ENCODE measurements around the gene ADH4.
"Not testable (repeated sequence)": the region's sequence is repeated elsewhere in the genome, so short reads cannot be mapped to it uniquely, and the experiment has no call there.

ADH4 gene

DNA sequence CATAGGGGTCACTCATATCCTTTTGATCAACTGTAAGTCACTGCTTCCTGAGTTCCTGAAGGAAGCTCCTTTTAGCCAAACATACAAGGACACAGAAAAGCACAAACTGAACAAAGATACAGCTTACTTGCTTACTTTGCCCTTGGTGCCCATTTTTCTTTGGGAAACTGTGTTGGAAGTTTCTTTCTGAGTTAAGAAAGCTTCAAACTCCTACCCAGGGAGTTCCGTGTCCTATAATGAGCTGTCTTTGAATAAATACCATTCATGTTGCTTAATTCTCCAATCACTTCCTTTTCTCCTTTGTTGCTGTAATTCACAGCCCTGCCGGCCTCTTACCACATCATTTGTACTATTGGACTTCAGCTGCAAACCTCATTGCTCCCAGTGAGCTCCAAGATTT lies at the start of gene ADH4:
TSS of gene ADH4 (minus strand) at position 228 of the 400 bp plus-strand sequence. CDS start at position 153, 75 bp downstream.
- no peak for DNase-seq (ENCODE audit: low spot score)

DNA sequence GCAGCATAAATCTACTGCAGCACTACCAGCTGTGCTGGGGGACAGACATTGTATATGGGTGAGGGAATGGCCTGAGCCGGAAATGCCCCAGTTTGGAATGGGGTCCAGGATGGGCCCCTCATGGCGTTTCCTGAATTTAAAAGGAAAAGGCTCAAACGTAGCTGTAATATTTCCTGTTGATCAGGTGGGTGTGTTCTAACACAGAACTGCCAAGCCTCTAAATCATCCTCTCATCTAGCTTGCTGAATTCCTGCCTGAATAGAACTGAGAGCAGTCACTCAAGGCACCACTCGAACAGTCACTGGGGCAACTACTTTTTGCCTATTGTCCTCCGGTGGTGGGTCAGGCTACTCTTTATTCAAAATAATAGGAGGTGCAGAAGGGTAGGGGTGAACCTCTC lies 46.2 kb upstream of the ADH4 start:
- DNase-seq (ENCODE audit: low spot score), result no peak

DNA sequence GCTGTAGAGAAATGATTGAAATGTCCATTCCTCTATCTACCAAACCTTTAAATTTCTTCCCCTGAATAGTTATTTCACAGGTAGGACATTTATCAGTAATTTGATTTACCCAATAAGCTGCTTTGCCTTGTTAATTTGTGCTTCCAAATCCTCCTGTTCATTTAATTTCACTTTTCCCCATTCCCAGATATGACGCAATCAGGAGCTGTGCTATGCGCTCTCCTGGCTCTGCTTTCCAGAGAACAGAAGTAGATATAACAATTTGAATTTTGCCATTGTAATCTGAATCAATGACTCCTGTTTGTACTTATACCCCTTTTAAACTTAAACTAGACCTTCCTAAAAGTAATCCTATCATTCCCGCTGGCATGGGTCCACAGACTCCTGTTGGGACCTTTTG lies 45.8 kb upstream of the ADH4 start:
- not testable (repeated sequence) for DNase-seq (ENCODE audit: low spot score)

DNA sequence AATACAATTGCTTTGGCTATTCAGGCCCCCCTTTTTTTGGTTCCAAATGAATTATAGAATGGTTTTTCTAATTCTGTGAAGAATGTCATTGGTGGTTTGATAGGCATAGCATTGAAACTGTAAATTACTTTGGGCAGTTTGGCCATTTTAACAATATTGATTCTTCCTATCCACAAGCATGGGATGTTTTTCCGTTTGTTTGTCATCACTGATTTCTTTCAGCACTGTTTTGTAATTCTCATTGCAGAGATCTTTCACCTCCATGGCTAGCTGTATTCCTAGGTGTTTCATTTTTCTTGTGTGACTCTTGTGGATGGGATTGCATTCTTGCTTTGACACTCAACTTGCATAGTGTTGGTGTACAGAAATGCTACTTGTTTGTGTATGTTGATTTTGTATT lies 41.9 kb upstream of the ADH4 start:
- no peak for DNase-seq (ENCODE audit: low spot score)

DNA sequence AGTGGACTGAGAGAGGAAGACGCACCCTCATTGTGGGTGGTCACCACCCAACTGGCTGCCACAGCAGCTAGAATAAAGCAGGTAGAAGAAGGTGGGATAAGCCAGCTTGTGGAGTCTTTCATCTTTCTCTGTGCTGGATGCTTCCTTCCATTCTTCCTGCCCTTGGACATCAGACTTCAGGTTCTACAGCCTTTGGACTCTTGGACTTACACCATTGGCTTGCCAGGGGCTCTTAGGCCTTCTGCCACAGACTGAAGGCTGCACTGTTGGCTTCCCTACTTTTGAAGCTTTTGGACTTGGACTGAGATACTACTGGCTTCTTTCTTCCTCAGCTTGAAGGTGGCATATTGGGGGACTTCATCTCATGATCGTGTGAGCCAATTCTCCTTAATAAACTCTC lies 41.5 kb upstream of the ADH4 start:
- no peak for DNase-seq (ENCODE audit: low spot score)

DNA sequence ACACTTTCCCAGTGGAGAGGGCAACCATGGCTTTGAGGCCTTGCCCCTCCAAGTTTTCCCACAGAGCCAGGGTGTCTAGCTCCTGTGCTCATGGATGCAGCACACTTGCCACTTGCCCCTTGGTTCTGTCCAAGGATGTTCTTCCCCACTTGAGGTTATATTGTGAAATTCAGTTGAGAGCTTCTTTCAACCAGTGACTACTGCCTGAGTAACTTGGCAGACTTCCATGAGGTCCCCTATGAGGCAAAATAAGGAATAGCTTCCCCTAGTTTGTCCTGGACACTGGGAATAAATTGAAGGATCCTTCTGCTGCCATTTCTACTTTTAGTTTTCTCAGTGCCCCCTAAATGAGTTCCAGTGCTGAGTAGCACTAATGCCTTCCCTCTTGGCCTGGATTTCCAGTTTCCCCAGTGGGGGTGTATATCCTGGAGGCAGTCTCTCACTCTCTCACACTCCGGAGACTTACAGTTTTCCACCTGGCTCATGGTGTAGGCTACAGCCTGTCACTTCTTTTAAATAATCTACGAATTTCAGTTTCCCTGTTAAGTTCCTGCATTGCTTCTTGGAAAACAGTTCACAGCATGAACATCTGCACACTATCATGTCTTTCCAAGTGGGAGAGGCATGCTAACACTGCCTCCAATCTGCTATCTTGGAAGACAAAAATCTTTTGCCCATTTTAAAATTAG lies 36.4 kb upstream of the ADH4 start:
- DNase-seq (ENCODE audit: low spot score), result no peak

DNA sequence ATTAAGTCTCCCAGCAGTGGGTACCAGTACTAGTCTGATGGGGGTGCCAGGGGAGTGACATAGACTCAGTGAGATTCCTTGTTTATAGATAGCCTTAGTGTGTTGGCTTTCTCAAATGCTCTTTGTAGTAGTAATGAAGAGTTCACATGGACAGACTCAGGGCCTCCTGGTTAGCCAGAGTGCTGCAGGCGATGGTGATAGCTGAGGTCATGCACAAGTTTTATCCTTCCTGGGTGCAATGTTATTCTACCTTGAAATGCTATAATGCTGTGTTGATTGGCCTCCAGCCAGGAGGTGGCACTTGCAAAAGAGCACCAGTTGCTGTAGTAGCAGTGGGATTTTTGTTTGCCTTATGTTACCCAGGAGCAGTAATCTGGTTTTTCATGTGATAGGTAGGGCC lies 35.5 kb upstream of the ADH4 start:
- DNase-seq (ENCODE audit: low spot score), result no peak

DNA sequence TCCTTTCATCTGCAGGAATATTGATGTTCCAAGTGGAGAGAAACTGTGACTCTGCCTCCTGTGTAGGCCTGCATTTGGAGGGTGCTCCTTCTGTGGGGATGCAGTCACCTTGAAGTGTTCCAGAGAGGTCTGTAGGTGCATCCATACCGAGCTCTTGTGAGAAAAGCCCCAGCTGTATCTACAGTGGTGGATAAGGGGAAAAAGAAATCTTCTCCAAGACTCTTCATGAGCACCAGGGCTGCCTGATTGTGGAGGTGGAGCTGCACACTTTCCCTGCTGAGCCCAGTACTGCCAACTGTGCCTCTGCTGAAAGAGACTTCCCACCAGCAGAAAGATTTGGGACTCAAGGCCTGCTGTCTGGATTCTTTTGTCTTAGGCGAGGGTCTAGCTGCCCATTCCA lies 35.1 kb upstream of the ADH4 start:
- DNase-seq (ENCODE audit: low spot score), result no peak

DNA sequence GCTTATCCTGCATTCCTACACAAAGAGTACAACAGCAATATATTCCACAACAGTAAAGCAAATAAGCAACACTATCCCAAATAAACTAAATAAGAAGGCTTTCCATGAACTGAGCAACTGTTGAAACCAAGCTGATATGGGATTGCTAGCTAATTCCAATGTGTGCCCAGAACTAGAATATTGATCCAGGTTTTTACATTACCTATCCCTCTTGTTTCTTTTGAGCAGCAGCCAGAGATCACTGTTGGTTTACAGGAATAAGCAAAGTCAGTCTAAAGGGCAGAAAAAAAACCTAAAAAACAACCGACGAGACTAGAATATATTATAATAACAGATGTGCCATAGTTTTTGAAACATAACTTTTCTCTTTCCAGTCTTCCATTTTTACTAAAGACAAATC lies 22.4 kb upstream of the ADH4 start:
- no peak for DNase-seq (ENCODE audit: low spot score)

DNA sequence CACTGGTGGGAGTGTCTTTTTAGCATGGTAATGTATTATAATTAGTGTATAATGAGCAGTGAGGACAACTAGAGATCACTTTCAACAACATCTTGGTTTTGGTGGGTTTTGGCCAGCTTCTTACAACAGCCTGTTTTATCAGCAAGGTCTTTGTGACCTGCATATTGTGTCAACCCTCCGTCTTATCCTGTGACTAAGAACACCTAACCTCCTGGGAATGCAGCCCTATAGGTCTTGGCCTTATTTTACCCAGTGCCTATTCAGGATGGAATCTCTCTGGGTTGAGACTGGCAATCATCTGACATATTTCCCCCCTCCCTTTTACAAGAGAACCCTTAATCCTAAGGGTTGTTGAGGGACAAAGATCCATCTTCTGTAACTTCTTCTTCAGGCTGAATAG lies 21.9 kb upstream of the ADH4 start:
- no peak for DNase-seq (ENCODE audit: low spot score)

DNA sequence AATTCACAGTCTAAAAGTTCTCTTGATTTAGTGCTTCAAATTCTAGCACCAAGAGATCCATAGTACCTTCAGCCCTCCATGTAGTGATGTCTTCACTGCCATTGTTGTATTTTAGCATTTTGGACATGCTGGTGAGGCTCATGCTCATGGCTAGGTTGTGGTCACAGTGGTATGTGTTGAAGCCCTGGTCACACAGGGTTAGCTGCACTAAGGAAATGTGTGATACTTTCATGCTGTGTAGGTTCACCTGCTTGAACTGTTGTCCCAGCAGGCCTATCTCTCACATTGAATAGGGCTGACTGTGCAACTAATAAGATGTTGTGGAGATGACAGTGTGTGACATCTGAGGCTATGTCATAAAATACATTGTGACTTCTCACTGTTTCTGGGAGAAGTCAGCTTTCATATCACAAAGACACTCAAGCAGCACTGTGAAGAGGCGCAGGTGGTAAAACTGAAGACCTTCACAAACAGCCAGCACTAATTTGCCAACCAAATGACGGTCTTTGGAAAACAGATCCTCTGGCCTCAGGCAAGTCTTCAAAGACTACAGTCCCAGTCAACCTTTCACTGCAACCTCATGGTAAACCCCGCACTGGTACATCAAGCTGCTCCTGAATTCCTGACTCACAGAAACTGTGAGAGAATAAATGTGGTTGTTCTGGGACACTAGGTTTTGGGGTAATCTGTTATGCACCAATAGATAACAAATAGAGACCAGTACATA lies 17.4 kb upstream of the ADH4 start:
- no peak for DNase-seq (ENCODE audit: low spot score)

DNA sequence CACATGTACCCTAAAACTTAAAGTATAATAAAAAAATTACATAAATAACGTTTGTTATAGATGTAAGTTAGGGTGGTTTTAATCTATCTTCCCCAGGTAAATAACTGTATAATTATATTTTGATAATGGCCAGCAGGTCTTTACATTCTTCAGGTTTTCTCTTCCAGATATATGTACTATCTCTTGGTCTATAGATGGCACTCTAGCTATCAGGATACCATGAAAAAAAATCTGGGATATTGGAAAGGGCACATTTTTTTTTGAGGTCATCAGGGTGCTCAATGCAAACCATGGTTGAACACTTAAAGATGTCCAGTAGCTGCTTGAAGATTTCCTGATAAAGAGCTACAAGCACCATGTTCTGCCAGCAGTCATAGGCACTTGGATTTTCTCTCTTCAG lies 15.6 kb upstream of the ADH4 start:
- DNase-seq (ENCODE audit: low spot score), result no peak

DNA sequence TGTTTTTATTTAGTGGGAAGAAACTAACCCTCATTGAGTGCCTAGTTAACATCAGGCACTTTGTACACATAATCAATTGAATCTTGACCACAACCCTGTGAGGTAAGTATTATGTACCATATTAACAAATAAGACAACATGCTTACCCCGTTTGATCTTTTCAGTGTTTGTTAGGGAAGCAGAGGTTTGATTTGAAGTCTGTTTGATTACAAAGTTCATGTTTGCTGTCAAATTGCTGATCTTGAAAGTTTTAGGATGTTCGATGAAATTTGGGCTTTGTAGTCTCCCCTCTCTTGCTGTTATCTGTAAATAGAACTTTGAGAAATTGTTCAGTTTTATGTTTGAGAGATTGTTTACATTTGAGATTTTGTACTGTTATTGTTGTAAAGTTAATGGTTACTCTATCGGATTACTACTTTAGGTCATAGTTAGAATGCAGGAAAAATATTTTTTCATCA lies 13.4 kb upstream of the ADH4 start:
- DNase-seq (ENCODE audit: low spot score), result no peak

DNA sequence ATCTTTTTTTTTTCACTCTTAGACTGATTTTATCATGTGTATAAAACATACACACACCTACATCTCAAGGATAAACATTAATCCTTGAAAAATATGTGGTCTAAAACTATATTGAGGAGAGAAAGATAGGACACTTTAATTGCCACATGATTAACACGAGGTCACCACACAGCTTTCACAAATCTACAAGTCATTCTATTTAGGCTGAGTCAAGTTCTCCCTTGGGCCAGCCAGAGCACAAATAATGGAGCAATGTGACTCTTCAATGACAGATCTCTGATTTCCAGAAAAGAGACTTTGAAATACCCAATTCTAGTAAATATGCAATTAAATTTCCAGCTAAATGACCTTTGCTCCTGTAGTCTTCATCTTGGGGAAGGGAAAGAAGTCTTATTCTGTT lies 12.9 kb upstream of the ADH4 start:
- DNase-seq (ENCODE audit: low spot score), result no peak

DNA sequence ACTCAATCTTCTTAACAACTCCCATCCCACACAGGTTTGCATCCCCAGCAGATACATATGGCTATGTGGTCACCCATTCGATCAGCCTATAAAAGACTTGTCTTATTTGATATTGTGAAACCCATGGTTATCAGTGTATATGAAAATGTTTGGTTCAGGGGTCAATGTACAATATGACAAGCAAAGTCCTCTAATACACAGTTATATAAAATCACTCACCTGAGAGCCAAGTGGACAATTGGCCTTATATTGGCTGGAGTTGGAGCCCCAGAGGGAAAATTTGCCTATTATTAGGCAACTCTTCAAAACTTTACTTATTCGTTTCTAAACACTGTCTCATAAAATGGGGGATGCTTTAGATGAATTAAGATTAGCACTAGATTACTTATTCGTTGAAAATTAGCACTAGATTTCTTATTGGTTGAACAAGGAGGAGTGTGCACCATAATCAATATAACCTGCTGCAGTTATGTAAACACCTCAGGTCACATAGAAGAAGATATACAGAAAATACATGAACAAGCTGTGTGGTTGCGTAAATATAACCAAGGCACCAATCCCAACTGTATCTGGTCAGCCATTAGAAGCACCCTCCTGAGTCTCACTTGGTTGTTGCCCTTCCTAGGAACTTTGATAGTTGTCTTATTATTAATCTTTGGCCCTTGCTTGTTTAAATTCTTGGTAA lies 10.7 kb upstream of the ADH4 start:
- DNase-seq (ENCODE audit: low spot score), result no peak

DNA sequence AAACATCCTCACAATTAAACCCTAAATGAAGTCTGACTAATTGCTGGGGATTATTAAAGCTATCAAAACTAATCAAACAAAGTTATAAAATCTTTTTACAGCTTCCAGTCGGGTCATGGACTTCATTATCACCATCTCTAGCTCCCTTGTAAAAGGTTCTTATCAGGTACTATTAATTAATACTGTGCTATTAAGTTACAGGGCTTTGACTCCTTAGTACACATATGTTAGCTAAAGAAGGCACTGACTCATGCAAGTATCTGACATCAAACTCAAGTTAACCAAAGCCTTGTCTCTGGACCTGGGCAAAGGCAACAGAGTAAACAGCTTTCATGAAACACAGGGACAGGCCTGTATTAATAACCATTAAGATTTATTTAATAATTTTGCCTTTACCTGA lies 7.9 kb upstream of the ADH4 start:
- DNase-seq (ENCODE audit: low spot score), result no peak

DNA sequence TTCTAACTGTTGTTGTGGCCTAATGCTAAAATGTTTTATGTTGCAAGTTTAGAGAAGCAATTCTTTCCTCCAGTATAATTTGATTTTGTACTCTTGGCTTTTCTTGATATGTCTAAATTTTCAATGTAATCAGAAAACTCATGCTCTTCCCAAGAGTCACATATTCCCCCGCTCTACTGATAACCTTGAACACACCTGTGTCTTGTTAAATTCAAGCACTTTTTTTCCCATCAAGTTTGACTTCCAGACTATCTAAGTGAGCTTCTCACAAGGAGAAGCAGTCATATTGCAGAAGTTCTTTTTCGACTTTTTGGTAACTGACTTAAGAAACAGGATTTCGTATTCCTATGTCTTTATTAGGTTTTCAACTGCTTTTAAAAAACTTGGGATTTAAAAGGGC lies 7.4 kb upstream of the ADH4 start:
- DNase-seq (ENCODE audit: low spot score), result no peak

DNA sequence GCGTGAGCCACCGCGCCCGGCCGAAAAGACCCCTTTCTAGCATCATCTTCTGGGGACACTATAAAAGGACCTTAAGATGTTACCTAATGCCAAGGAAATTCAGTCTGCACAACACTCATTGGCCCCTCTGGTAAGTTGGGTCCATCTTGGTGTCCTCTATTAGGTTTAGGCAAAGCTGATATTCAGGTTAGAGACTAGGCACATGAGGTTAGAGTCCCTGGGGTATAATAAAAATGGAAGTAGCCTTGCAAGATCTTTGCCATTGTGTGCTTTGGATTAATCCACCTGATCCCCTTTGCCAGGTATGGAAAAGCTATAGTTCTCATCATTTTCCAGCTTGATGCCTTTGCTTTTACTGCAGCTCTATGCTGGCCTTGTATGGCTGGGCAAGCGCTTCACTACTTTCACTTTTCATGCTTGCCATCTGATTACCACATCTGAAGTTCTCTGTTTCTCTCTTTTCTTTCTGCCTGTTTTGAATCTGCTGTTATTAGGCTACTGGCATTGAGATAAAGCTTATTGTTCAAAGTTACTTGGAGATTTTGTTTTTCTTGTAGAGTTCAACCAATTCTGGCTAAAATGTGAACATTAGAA lies 5.4 kb upstream of the ADH4 start:
- DNase-seq (ENCODE audit: low spot score), result no peak

DNA sequence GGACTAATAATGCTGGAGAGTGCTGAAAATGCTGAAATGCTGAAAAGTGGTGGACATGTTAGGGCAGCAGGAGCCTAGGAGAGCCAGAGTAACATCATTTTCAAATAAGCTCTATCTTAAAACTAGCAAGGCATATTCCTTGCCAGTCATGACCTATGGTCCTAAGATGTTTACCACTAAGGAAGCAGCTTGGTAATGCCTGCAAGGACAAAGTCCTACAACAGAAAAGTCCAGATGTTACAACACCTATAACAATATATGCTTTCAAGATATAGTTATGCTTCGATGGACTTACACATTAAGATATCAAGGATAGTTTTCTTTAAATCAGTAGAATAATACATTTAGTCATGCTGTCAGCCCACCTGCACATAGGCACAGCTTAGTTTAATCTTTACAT lies 4.5 kb upstream of the ADH4 start:
- no peak for DNase-seq (ENCODE audit: low spot score)

DNA sequence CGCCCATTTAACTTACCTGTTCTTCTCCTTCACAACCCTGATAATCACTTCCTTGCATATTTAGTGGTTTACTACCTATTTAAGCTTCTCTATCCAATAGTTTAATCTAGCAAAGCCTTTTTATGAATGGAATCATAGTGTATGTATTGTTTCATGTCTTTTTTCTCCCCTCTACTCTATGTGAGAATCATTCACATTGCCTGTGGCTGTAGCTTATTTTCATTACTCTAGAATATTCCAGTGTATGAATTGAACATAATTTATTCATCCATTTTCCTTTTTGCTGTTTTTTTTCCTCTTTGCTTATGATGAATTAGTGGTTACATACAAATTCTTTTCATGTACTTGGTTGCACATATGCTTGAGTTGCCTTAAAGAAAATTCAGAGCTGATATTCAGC lies 490 bp upstream of the ADH4 start:
- no peak for DNase-seq (ENCODE audit: low spot score)

DNA sequence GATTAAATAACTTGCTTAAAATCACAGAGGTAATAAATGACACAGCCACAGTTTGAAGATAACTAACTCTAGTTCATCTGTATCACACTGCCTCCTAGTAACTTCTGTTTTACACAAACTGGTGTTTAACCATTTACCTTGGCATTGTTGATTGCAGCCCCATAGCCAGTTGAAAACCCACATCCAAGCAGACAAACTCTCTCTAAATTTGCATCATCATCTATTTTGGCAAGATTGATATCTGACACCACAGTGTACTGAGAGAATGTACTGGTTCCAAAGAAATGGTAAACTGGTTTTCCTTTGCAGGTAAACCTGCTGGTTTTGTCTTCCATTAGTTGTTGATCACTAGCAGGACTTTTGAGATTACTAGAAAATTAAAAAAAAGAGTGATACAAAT lies 7.8 kb downstream of the ADH4 start:
- DNase-seq (ENCODE audit: low spot score), result no peak

DNA sequence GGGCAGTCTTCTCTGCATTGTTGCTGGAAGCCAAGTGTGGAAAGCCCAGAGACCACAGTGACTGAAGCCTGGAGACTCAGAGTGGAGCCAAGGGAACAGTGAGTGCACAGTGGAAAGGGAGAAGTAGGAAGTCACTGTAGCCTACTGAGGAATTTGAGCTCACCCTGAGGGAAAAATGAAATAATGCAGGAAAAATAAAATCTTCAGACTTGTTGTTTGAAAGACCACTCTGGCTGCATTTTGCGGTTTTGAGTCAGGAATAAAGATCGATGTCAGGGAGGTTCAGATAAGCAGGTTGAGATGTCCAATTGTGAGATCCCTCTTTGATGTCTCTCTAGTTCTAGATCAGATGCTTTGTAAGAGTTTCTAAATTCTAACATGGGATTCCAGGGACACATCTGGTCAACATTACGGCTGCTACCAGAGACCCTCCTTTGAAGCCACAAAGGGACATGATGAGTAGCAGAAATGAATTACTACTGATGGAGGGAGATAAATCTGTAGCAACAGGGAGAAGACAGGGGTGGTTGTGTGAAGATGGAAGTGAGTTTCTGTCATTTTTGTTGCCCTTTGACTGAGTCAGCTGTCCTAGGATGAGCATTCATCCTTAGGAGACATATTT lies 8.4 kb downstream of the ADH4 start:
- no peak for DNase-seq (ENCODE audit: low spot score)

Data from Ammon's horn (tissue), 1 donor.